NCI-H146 (cell line): ENCODE data around the gene MPP2.
"Not testable (repeated sequence)": the region's sequence is repeated elsewhere in the genome, so short reads cannot be mapped to it uniquely, and the experiment has no call there.

Experiments used
- DNase-seq: peaks from one replicate; lab custom pipeline; 2025; lab: John Stamatoyannopoulos, UW

The MPP2 gene

GRCh38 chr17:43875476-43876147, 31.7 kb downstream of the MPP2 start:
- no peak for DNase-seq

GRCh38 chr17:43874293-43874692, 33.0 kb downstream of the MPP2 start:
- DNase-seq = no peak

GRCh38 chr17:43873815-43874214, 33.5 kb downstream of the MPP2 start:
- no peak for DNase-seq

- no peak for DNase-seq
These were observed 34.2 kb downstream of the MPP2 start for GRCh38 chr17:43873091-43873490.

GRCh38 chr17:43871946-43872690, 35.2 kb downstream of the MPP2 start:
- DNase-seq = peak; percentile 49

- not testable (repeated sequence) for DNase-seq
These were observed 38.3 kb downstream of the MPP2 start for GRCh38 chr17:43869031-43869430.

- no peak for DNase-seq
These were observed 38.9 kb downstream of the MPP2 start for GRCh38 chr17:43868226-43868994.

- DNase-seq = no peak
These were observed 43.0 kb downstream of the MPP2 start for GRCh38 chr17:43864161-43864984.

- no peak for DNase-seq
These were observed 45.4 kb downstream of the MPP2 start for GRCh38 chr17:43861960-43862359.

GRCh38 chr17:43860927-43861622, 46.3 kb downstream of the MPP2 start:
- no peak for DNase-seq

GRCh38 chr17:43860077-43860725, 47.1 kb downstream of the MPP2 start:
- no peak for DNase-seq

GRCh38 chr17:43857957-43858600, 49.3 kb downstream of the MPP2 start:
- DNase-seq = no peak

- DNase-seq = no peak
These were observed 50.2 kb downstream of the MPP2 start for GRCh38 chr17:43857141-43857540.

GRCh38 chr17:43856141-43856540, 51.2 kb downstream of the MPP2 start:
- no peak for DNase-seq

GRCh38 chr17:43855061-43855460, 52.3 kb downstream of the MPP2 start:
- DNase-seq = no peak

- no peak for DNase-seq
These were observed 52.8 kb downstream of the MPP2 start for GRCh38 chr17:43854498-43854897.

- DNase-seq = no peak
These were observed 53.8 kb downstream of the MPP2 start for GRCh38 chr17:43853546-43853945.

- DNase-seq = no peak
These were observed 54.8 kb downstream of the MPP2 start for GRCh38 chr17:43852571-43852970.

- no peak for DNase-seq
These were observed 58.2 kb downstream of the MPP2 start for GRCh38 chr17:43849116-43849515.

- no peak for DNase-seq
These were observed 58.7 kb downstream of the MPP2 start for GRCh38 chr17:43848601-43849000.
